Upper lobe of right lung (tissue), 1 donor: ENCODE results near the gene GLP2R. TPM values are rescaled to one million over a fixed set of nuclear protein-coding genes. Genes with fewer than 3 reads are reported as not detected.

Source experiments
- ATAC-seq: fragments of 200-7000 bp; cut with Tn5 transposase; one replicate; pipeline ENCODE4 v1.9.1; 2020; ENCODE audit warnings: mild to moderate bottlenecking, moderate library complexity
- DNase-seq: peaks from one replicate; pipeline ENCODE4 v3.0.0-alpha.2; 2020
- H3K27ac ChIP-seq: fragments of 200-600 bp; one replicate; pipeline ENCODE4 v1.8.0; 2022
- H3K27me3 ChIP-seq: fragments of 200-600 bp; one replicate; pipeline ENCODE4 v1.8.0; 2022; ENCODE audit warnings: mild to moderate bottlenecking
- H3K36me3 ChIP-seq: fragments of 200-600 bp; one replicate; pipeline ENCODE4 v1.8.0; 2022
- H3K4me1 ChIP-seq: fragments of 200-600 bp; one replicate; pipeline ENCODE4 v1.8.0; 2022
- H3K4me3 ChIP-seq: fragments of 200-600 bp; one replicate; pipeline ENCODE4 v1.8.0; 2022; ENCODE audit warnings: mild to moderate bottlenecking
- H3K9me3 ChIP-seq: fragments of 200-600 bp; one replicate; pipeline ENCODE4 v1.8.0; 2022
- intact Hi-C: fragments of 100-400 bp; cut with DNase I; formaldehyde crosslinking; loops from one replicate; pipeline ENCODE4 v1.11.0; 2022
- total RNA-seq: library from RNA; stranded (reverse); fragmentation: NEBNext Ultra II Directional; extraction: Animal tissue kit (Norgen Biotek cat#: 25700); gene quantifications from one replicate; pipeline ENCODE4 v1.2.1, GENCODE V29; 2021
- TF ChIP-seq, protein P1 (sequence below): fragments of 200-600 bp; IDR thresholded peaks from one replicate; pipeline ENCODE4 v1.8.0; 2022; ENCODE audit warnings: antibody characterized with exemption
- donor health status: DM: no; HTN: yes; CAD: no; lungs with severe emphysema.

Gene GLP2R
- total RNA-seq, 1 donor from 2014 or later, result 1.8 TPM

GRCh38 chr17:9932491-9932890 lies 106.8 kb downstream of the GLP2R start:
- intact Hi-C loops, result no loop called here
- H3K36me3 ChIP-seq, result no peaks in the 10 kb centered on the region
- H3K27me3 ChIP-seq, result no peaks in the 10 kb centered on the region
- H3K4me3 ChIP-seq, result no peak overlapping the region
- H3K9me3 ChIP-seq, result no peaks in the 10 kb centered on the region
- no peaks in the 10 kb centered on the region for H3K4me1 ChIP-seq
- no peak overlapping the region for H3K27ac ChIP-seq
- DNase-seq (no peak), ATAC-seq (no peak)
- TF ChIP-seq, protein P1, sequence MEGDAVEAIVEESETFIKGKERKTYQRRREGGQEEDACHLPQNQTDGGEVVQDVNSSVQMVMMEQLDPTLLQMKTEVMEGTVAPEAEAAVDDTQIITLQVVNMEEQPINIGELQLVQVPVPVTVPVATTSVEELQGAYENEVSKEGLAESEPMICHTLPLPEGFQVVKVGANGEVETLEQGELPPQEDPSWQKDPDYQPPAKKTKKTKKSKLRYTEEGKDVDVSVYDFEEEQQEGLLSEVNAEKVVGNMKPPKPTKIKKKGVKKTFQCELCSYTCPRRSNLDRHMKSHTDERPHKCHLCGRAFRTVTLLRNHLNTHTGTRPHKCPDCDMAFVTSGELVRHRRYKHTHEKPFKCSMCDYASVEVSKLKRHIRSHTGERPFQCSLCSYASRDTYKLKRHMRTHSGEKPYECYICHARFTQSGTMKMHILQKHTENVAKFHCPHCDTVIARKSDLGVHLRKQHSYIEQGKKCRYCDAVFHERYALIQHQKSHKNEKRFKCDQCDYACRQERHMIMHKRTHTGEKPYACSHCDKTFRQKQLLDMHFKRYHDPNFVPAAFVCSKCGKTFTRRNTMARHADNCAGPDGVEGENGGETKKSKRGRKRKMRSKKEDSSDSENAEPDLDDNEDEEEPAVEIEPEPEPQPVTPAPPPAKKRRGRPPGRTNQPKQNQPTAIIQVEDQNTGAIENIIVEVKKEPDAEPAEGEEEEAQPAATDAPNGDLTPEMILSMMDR, result no peak

DNA sequence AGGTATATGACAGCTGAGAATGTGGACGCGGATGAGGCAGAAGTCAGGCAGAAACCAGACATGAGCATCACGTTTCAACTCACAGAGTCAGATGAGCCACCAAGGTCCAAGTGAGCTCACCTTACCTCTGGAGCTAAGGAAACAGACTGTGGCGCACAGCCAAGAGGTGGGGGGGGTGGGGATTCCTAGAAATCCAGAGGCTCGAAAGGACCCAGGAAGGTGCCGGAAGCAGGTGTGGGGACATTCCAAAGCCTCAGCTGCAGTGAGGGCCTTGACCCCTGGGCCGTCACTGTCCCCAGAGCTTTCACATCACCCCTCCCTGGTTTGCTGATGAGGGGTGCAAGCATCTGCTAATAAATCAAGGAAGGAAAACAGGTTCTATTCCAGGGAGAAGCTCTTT lies 108.6 kb downstream of the GLP2R start:
- Histone ChIP-seq H3K36me3 (peaks cover 2% of the 10 kb centered on the region), H3K4me1 (no peaks in the 10 kb centered on the region), H3K9me3 (no peaks in the 10 kb centered on the region), H3K4me3 (no peak overlapping the region), H3K27me3 (no peaks in the 10 kb centered on the region), H3K27ac (no peak overlapping the region)
- ATAC-seq (no peak), DNase-seq (no peak)
- TF ChIP-seq, protein P1, result no peak
- intact Hi-C loops, result no loop called here

DNA sequence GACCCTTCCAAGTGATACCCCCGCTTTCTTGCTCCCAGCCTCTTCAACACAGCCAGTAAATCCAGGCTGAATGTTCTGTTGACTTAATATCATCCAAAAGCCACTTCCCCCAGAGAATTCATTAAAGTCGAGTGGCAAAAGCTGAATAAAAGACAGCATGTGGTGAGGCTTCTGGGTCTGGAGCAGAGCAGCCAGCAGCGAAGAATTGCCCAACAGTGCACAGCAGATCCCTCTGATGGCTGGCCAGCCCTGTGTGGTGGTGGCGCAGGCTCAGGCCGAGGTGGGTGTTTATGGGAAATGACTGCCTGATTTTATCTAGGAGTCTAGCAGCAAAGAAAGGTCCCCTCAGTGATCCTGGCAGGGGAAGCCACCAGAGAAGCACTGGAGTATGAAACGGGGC lies 109.7 kb downstream of the GLP2R start:
- ATAC-seq (peak; percentile 40), DNase-seq (no peak)
- intact Hi-C loops, result no loop called here
- Histone ChIP-seq H3K4me1 (no peaks in the 10 kb centered on the region), H3K9me3 (no peaks in the 10 kb centered on the region), H3K36me3 (peaks cover 10% of the 10 kb centered on the region), H3K4me3 (no peak overlapping the region), H3K27ac (peak overlapping the region; percentile 58), H3K27me3 (no peaks in the 10 kb centered on the region)
- TF ChIP-seq, protein P1, result no peak

DNA sequence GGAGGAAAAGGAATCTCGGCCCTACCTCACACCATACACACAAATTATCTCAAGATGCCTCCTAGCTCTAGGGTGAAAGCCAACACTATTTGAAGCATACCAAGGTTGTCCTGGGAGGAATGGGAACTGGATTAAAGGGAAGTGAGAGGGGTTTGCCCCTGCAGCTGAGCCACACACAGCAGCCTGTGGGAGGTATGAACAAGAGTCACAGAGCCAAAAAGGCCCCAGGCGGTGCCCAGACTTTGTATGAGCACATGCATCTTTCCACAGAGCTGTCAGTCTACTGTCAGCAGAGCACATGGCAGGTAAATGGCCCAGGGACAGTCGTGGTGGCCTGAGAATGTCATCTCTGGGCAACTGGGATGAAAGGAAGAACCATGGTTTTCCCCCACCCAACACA lies 110.4 kb downstream of the GLP2R start:
- Histone ChIP-seq H3K4me1 (no peaks in the 10 kb centered on the region), H3K27me3 (no peaks in the 10 kb centered on the region), H3K36me3 (peaks cover 17% of the 10 kb centered on the region), H3K4me3 (no peak overlapping the region), H3K9me3 (no peaks in the 10 kb centered on the region), H3K27ac (peak overlapping the region; percentile 58)
- TF ChIP-seq, protein P1, result no peak
- ATAC-seq, result peak; percentile 8
- intact Hi-C loops, result no loop called here
- DNase-seq, result no peak

DNA sequence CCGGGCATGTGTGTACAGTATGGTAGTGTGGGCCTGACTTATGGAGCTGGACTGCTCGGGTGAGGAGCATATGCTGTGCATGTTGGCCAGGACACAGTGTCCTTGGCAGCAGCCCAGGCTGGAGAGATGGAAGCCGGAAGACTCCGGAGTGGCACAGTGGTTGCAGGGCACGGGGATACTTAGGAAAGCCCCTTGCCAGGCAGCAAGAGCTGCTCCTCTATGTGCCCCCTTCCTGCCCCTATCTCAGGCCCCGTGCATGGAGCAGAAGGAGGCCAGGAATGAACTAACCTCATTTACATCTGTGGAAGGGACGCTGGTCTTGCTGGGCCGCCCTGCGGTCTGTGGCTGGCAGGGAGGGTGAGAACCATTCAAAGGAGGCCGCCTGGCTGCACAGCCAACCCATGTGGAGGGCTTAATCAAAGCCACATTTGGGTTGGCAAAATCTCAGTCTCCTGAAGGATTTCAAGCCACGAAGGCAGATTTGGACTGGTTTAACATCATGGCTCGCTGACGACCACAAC lies 111.6 kb downstream of the GLP2R start:
- Histone ChIP-seq H3K4me3 (no peak overlapping the region), H3K9me3 (no peaks in the 10 kb centered on the region), H3K27me3 (no peaks in the 10 kb centered on the region), H3K27ac (no peak overlapping the region), H3K36me3 (peaks cover 20% of the 10 kb centered on the region), H3K4me1 (no peaks in the 10 kb centered on the region)
- intact Hi-C loops, result no loop called here
- DNase-seq (no peak), ATAC-seq (peak; percentile 41)
- TF ChIP-seq, protein P1, result no peak

DNA sequence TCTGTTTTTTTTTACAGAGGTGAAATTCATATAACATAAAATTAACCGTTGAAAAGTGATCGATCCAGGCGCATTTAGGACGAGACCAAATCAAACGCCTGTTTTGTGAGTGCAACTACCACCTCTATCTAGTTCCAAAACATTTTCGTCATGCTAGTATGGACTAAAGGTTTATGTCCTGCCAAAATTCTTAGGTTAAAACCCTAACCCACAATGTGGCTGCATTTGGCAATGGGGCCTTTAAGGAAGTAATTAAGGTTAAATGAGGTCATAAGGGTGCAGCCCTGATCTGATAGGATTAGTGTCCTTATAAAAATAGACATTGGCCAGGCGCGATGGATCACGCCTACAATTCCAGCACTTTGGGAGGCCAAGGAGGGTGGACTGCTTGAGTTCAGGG lies 112.2 kb downstream of the GLP2R start:
- ATAC-seq (no peak), DNase-seq (no peak)
- H3K36me3 ChIP-seq, result peaks cover 26% of the 10 kb centered on the region
- intact Hi-C loops, result no loop called here
- H3K4me1 ChIP-seq, result no peaks in the 10 kb centered on the region
- no peak overlapping the region for H3K27ac ChIP-seq
- TF ChIP-seq, protein P1, result no peak
- no peaks in the 10 kb centered on the region for H3K9me3 ChIP-seq
- no peaks in the 10 kb centered on the region for H3K27me3 ChIP-seq
- H3K4me3 ChIP-seq, result no peak overlapping the region
